BLaER1 treated with 17β-estradiol and CSF1 and Interleukin-3, amounts not matched to agents 10 nM and 100 nM (cell line): ENCODE data around the gene MYL3.

Experiments used
- H3K27ac ChIP-seq, 11 experiments: shearing (Covaris generic); formaldehyde crosslinking; 2 replicates each; pipeline ENCODE4 v1.8.1; 2022
- H3K27me3 ChIP-seq, 11 experiments: shearing (Covaris generic); formaldehyde crosslinking; 2 replicates each; pipeline ENCODE4 v1.8.1; 2022
- H3K36me3 ChIP-seq, 11 experiments: shearing (Covaris generic); formaldehyde crosslinking; 2 replicates each; pipeline ENCODE4 v1.8.1; 2022
- H3K4me1 ChIP-seq, 10 experiments: shearing (Covaris generic); formaldehyde crosslinking; 2 replicates each; pipeline ENCODE4 v1.8.1; 2022
- H3K4me2 ChIP-seq, 11 experiments: shearing (Covaris generic); formaldehyde crosslinking; 2 replicates each; pipeline ENCODE4 v1.8.1; 2022
- H3K4me3 ChIP-seq, 10 experiments: shearing (Covaris generic); formaldehyde crosslinking; 2 replicates each; pipeline ENCODE4 v1.8.1; 2022
- H3K9ac ChIP-seq, 11 experiments: shearing (Covaris generic); formaldehyde crosslinking; 2 replicates each; pipeline ENCODE4 v1.8.1; 2022
- H3K9me3 ChIP-seq, 11 experiments: shearing (Covaris generic); formaldehyde crosslinking; replicated peaks in 1 of 11; 2 replicates each; pipeline ENCODE4 v1.8.1; 2022
- H4K20me1 ChIP-seq, 11 experiments: shearing (Covaris generic); formaldehyde crosslinking; 2 replicates each; pipeline ENCODE4 v1.8.1; 2022
- Cebpa-rat ChIP-seq, 11 experiments: shearing (Covaris generic); IDR thresholded peaks; 2 replicates each; pipeline ENCODE4 v1.8.1; 2022

Gene MYL3

DNA sequence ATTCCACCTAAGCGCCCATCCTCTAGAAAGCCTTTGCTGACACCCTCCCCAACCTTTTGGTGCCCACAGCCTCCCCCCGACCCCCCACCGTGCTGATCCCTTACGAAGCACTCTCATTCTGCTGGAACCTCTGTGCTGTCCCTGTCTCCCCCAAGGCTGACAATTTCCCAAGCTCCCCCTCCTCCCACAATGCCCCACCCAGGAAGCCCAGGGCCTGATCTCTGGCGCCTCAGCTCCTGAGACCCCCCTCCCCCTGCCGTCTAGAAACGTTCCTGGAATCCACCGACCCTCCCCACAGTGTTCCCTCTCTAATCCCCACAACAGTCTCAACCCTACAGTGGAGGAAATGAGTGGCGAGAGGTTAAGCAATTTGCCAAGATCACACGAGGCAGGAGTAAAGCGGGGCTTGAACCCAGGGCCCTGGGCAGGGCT is 18.3 kb downstream of the MYL3 start:
- peaks cover 13 to 25% (median 22%) of the 10 kb centered on the region in 10 experiments for H3K4me1 ChIP-seq
- peak overlapping the region in 10 of 11 experiments; percentile 71 to 89 (median 84); a peak in 18 of 22 replicates for H3K9ac ChIP-seq
- H3K4me2 ChIP-seq, result peak overlapping the region; percentile 84 to 99 (median 94); a peak in 21 of 22 replicates

DNA sequence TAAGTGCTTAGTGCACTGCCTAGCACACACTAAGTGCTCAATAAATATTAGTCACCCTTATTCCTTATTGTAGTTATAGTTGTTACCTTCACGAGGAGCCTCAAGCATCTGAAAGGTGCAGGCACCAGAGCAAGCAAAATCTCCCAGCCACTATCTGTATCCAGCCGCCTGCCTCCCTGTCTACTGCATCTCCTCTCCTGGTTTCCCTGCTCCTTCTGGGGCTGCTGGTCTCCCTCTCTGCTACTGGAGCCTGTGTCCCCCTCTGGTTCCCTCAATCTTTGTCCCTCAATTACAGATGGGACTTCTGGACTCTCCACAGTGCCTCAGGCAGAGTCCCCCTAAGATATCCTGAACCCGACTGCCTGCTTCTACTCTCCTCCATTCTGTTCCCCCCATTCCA is 18.8 kb downstream of the MYL3 start:
- H3K4me2 ChIP-seq, result no peak overlapping the region
- peaks cover 31 to 42% (median 36%) of the 10 kb centered on the region in 11 experiments for H3K9me3 ChIP-seq
- no peak overlapping the region for H3K27ac ChIP-seq
- H3K36me3 ChIP-seq, result no peaks in the 10 kb centered on the region
- H3K4me1 ChIP-seq, result peaks cover 13 to 25% (median 22%) of the 10 kb centered on the region in 10 experiments
- no peak overlapping the region for H3K9ac ChIP-seq
- no peaks in the 10 kb centered on the region for H4K20me1 ChIP-seq
- no peak for TF ChIP-seq Cebpa-rat (IDR thresholded peaks at IDR 0.05)
- H3K4me3 ChIP-seq, result no peak overlapping the region
- no peaks in the 10 kb centered on the region for H3K27me3 ChIP-seq

More for the DNA sequence above, 18.3 kb downstream of the MYL3 start:
- H4K20me1 ChIP-seq, result no peaks in the 10 kb centered on the region
- H3K4me3 ChIP-seq, result peak overlapping the region in 8 of 10 experiments; percentile 58 to 70 (median 62); a peak in 14 of 20 replicates
- no peak for TF ChIP-seq Cebpa-rat (IDR thresholded peaks at IDR 0.05)
- no peaks in the 10 kb centered on the region for H3K27me3 ChIP-seq
- no peaks in the 10 kb centered on the region for H3K36me3 ChIP-seq
- peaks cover 26 to 37% (median 31%) of the 10 kb centered on the region in 11 experiments for H3K9me3 ChIP-seq
- H3K27ac ChIP-seq, result peak overlapping the region in 9 of 11 experiments; percentile 81 to 93 (median 90); a peak in 18 of 22 replicates

DNA sequence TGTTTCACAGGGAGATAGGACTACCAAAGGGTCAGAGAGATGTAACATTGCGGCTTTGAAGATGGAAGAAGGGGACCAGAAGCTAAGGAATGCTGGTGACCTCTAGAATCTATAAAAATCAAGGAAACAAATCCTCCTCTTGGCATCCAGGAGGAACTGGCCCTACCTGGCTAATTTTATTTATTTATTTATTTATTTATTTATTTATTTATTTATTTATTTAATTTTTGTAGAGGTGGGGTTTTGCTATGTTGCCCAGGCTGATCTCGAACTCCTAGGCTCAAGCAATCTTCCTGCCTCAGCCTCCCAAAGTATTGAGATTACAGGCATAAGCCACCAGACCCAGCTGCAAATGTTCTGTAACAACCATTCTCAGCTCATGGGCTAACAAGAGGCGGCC is 19.7 kb downstream of the MYL3 start:
- Histone ChIP-seq H3K27ac (no peak overlapping the region), H3K4me1 (peaks cover 13 to 25% (median 22%) of the 10 kb centered on the region in 10 experiments), H4K20me1 (no peaks in the 10 kb centered on the region), H3K27me3 (no peaks in the 10 kb centered on the region), H3K36me3 (0 out of 22 replicates have a peak, but pooled peaks cover 0 to 5% (median 0%) of the 10 kb centered on the region in 11 experiments), H3K4me3 (no peak overlapping the region), H3K9me3 (peaks cover 39 to 51% (median 45%) of the 10 kb centered on the region in 11 experiments), H3K4me2 (no peak overlapping the region), H3K9ac (no peak overlapping the region)
- TF ChIP-seq Cebpa-rat (IDR thresholded peaks at IDR 0.05), result no peak

GRCh38 chr3:46840491-46840890 is 22.8 kb downstream of the MYL3 start:
- H3K4me1 ChIP-seq, result peaks cover 1 to 8% (median 7%) of the 10 kb centered on the region in 10 experiments; a peak in 19 of 20 replicates
- H3K36me3 ChIP-seq, result 0 out of 22 replicates have a peak, but pooled peaks cover 0 to 5% (median 0%) of the 10 kb centered on the region in 11 experiments
- H3K4me3 ChIP-seq, result no peak overlapping the region
- H3K9ac ChIP-seq, result no peak overlapping the region
- H3K27ac ChIP-seq, result no peak overlapping the region
- H3K9me3 ChIP-seq, result peaks cover 58 to 72% (median 65%) of the 10 kb centered on the region in 11 experiments
- no peaks in the 10 kb centered on the region for H3K27me3 ChIP-seq
- no peaks in the 10 kb centered on the region for H4K20me1 ChIP-seq
- TF ChIP-seq Cebpa-rat (IDR thresholded peaks at IDR 0.05), result no peak
- no peak overlapping the region for H3K4me2 ChIP-seq

DNA sequence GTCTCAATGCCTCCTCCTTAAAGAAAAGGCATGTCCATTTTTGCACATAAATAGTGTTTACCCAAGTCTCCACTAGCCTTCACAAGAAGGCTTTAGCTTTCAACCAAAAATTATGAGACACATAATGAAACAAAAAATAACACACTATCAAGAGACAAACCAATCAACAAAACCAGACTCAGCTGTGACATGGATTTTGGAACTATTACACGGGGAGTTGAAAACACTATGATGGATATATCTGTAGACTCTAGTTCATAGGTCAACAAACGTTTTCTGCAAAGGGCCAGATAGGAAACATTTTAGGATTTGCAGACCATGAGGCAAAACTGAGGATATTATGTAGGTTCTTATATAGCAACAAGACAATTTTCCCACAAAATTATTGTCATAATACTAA is 24.9 kb downstream of the MYL3 start:
- Histone ChIP-seq H3K9ac (no peak overlapping the region), H3K4me1 (no peaks in the 10 kb centered on the region), H3K36me3 (0 out of 22 replicates have a peak, but pooled peaks cover 0 to 5% (median 0%) of the 10 kb centered on the region in 11 experiments), H4K20me1 (no peaks in the 10 kb centered on the region), H3K4me3 (no peak overlapping the region), H3K9me3 (peaks cover 65 to 77% (median 71%) of the 10 kb centered on the region in 11 experiments), H3K4me2 (no peak overlapping the region), H3K27me3 (no peaks in the 10 kb centered on the region), H3K27ac (no peak overlapping the region)
- TF ChIP-seq Cebpa-rat (IDR thresholded peaks at IDR 0.05), result no peak

GRCh38 chr3:46835491-46835890 is 27.8 kb downstream of the MYL3 start:
- Histone ChIP-seq H3K36me3 (0 out of 22 replicates have a peak, but pooled peaks cover 0 to 5% (median 0%) of the 10 kb centered on the region in 11 experiments), H3K9ac (no peak overlapping the region), H3K9me3 (peaks cover 37 to 59% (median 46%) of the 10 kb centered on the region in 11 experiments), H4K20me1 (no peaks in the 10 kb centered on the region), H3K27me3 (no peaks in the 10 kb centered on the region), H3K27ac (no peak overlapping the region), H3K4me1 (no peaks in the 10 kb centered on the region), H3K4me2 (no peak overlapping the region), H3K4me3 (no peak overlapping the region)
- TF ChIP-seq Cebpa-rat (IDR thresholded peaks at IDR 0.05), result no peak

- Histone ChIP-seq H3K27me3 (no peaks in the 10 kb centered on the region), H3K4me3 (no peak overlapping the region), H4K20me1 (no peaks in the 10 kb centered on the region)
Measured at GRCh38 chr3:46835054-46835453, 28.2 kb downstream of the MYL3 start.

DNA sequence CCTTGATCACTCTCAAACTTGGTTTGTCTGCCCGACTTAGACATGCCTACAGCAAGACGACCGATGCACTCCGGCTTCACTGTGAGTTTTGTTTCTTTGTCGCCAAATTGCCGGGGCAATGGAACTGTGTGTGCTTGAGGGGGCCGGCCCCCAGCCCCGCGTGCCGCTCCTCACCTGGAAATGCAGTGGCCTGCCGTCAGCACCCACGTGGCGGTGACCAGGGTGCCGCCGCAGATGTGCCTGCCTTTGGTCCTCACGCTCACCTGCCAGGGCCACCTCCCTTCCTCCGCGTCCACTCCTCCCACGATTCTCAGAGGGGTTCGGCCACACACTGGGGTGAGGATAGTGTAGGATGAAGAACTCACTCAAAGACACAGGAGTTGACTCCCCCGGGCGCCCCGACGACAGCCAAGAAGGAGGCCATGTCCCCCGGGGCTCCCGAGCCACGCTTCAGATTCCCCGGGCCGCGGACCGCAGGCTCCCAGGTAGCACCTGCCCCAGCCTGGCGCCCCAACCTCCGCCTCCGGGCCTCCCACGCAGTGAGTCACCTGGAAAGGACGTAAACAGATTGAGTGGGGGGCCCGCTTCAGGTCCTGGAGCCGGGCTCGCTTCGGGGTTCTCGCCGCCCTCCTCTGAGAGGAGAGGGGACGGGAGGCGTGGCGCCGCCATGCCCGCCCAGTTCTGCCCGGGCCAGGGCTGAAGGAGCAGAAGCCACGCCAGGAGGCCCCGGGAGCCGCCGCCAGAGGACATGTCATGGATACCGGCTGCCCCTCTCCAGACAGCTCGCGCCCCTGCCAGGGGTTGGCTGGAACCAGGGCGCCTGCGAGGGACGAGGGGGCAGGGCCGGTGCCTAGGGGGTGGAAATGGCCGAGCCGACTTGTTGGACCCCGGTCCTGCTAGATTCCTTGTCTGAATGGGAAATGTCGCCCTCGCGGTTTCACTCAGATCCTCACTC is 29.6 kb downstream of the MYL3 start:
- H3K27ac ChIP-seq, result no peak overlapping the region
- no peaks in the 10 kb centered on the region for H3K36me3 ChIP-seq
- no peaks in the 10 kb centered on the region for H3K4me1 ChIP-seq
- no peaks in the 10 kb centered on the region for H3K27me3 ChIP-seq
- no peak for TF ChIP-seq Cebpa-rat (IDR thresholded peaks at IDR 0.05)
- no peak overlapping the region for H3K4me3 ChIP-seq
- no peaks in the 10 kb centered on the region for H4K20me1 ChIP-seq
- no peak overlapping the region for H3K4me2 ChIP-seq
- no peak overlapping the region for H3K9ac ChIP-seq
- H3K9me3 ChIP-seq, result peaks cover 18 to 40% (median 27%) of the 10 kb centered on the region in 11 experiments

More at GRCh38 chr3:46835054-46835453, 28.2 kb downstream of the MYL3 start:
- Histone ChIP-seq H3K9ac (no peak overlapping the region), H3K9me3 (peaks cover 32 to 55% (median 41%) of the 10 kb centered on the region in 11 experiments), H3K4me2 (no peak overlapping the region), H3K27ac (no peak overlapping the region), H3K36me3 (0 out of 22 replicates have a peak, but pooled peaks cover 0 to 5% (median 0%) of the 10 kb centered on the region in 11 experiments), H3K4me1 (no peaks in the 10 kb centered on the region)
- no peak for TF ChIP-seq Cebpa-rat (IDR thresholded peaks at IDR 0.05)

- Histone ChIP-seq H3K9ac (no peak overlapping the region), H3K27me3 (no peaks in the 10 kb centered on the region), H3K4me3 (no peak overlapping the region), H3K36me3 (no peaks in the 10 kb centered on the region), H3K4me2 (no peak overlapping the region), H4K20me1 (no peaks in the 10 kb centered on the region), H3K4me1 (no peaks in the 10 kb centered on the region), H3K27ac (no peak overlapping the region), H3K9me3 (peaks cover under 1 to 23% (median 12%) of the 10 kb centered on the region in 11 experiments; a peak in 18 of 22 replicates)
- TF ChIP-seq Cebpa-rat (IDR thresholded peaks at IDR 0.05), result no peak
Measured at GRCh38 chr3:46831841-46832240, 31.4 kb downstream of the MYL3 start.
